Thoracic aorta (tissue), 2 donors: ENCODE measurements around the gene PDE7B. TPM values are rescaled to one million over a fixed set of nuclear protein-coding genes. Genes with fewer than 3 reads are reported as not detected.

Experiments
- ATAC-seq: fragments of 150-250 bp; one replicate; pipeline ENCODE4 v1.8.0; 2017; ENCODE audit warnings: low read depth; ENCODE audit not compliant: insufficient number of reproducible peaks, low FRiP score
- DNase-seq: peaks from one replicate; pipeline ENCODE4 v3.0.0-alpha.2; 2020; ENCODE audit warnings: low spot score
- H3K27ac ChIP-seq, 2 donors: fragments of 200-600 bp; sonication (generic); 1 replicate in 1 of 2; 2 replicates in 1 of 2; pipeline ENCODE4 v1.5.1; 2016; ENCODE audit warnings: mild to moderate bottlenecking in 2 of 2, moderate library complexity in 2 of 2
- H3K27me3 ChIP-seq: fragments of 200-600 bp; sonication (generic); replicated peaks from 2 replicates; pipeline ENCODE4 v1.6.0; 2016; ENCODE audit warnings: mild to moderate bottlenecking; ENCODE audit not compliant: insufficient read depth
- H3K36me3 ChIP-seq: fragments of 200-600 bp; sonication (generic); one replicate; pipeline ENCODE4 v1.5.1; 2016
- H3K4me1 ChIP-seq, 2 donors: fragments of 200-600 bp; sonication (generic); 1 replicate in 1 of 2; 2 replicates in 1 of 2; pipeline versions ENCODE4 v1.5.1 to v1.6.0; 2016; ENCODE audit warnings: low read depth in 2 of 2, mild to moderate bottlenecking in 1 of 2; ENCODE audit not compliant: control insufficient read depth in 1 of 2
- H3K4me3 ChIP-seq: fragments of 200-600 bp; sonication (generic); 2 replicates; pipeline ENCODE4 v1.5.1; 2016; ENCODE audit warnings: mild to moderate bottlenecking
- H3K9me3 ChIP-seq: fragments of 200-600 bp; sonication (generic); 2 replicates; pipeline ENCODE4 v1.5.1; 2016
- total RNA-seq, 2 donors: library from RNA; depleted of rRNA; stranded (reverse); fragments of >200 nt; gene quantifications; one replicate each; pipeline versions ENCODE4 v1.1.0 to v1.2.3, GENCODE V29; 2016
- TF ChIP-seq, protein P1 (sequence below): fragments of 200-600 bp; sonication (generic); IDR thresholded peaks from one replicate; pipeline ENCODE4 v1.5.1; 2019; ENCODE audit warnings: antibody characterized with exemption

PDE7B gene
- total RNA-seq, 2 donors from 2014 or later, result 2.6 to 13.2 TPM

DNA sequence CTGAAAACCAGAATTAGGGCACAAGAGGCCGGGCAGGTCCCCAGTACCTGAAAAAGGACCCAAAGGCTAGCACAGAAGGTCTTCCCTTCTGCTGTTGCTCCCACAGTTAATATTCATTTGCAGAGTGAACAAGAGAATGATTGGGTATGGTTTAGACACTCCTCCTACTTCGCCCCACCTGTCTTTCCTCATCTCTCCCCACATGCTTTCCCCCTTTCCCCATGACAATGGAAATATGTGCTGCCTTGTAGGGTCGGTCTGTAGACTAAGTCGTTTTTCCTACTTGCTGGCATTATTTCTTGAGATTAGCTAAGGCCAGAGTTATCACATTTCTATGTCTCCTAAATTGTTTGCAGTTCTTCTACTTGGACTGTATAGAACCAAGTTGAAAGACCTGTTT is 181.9 kb downstream of the PDE7B start:
- no peaks in the 10 kb centered on the region for H3K27me3 ChIP-seq
- no peak overlapping the region for H3K27ac ChIP-seq
- no peaks in the 10 kb centered on the region for H3K36me3 ChIP-seq
- H3K9me3 ChIP-seq, result no peaks in the 10 kb centered on the region
- DNase-seq, result no peak
- no peak overlapping the region for H3K4me3 ChIP-seq
- ATAC-seq, result no peak
- peaks cover 11 to 28% of the 10 kb centered on the region in 2 donors for H3K4me1 ChIP-seq
- TF ChIP-seq, protein P1, sequence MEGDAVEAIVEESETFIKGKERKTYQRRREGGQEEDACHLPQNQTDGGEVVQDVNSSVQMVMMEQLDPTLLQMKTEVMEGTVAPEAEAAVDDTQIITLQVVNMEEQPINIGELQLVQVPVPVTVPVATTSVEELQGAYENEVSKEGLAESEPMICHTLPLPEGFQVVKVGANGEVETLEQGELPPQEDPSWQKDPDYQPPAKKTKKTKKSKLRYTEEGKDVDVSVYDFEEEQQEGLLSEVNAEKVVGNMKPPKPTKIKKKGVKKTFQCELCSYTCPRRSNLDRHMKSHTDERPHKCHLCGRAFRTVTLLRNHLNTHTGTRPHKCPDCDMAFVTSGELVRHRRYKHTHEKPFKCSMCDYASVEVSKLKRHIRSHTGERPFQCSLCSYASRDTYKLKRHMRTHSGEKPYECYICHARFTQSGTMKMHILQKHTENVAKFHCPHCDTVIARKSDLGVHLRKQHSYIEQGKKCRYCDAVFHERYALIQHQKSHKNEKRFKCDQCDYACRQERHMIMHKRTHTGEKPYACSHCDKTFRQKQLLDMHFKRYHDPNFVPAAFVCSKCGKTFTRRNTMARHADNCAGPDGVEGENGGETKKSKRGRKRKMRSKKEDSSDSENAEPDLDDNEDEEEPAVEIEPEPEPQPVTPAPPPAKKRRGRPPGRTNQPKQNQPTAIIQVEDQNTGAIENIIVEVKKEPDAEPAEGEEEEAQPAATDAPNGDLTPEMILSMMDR, result no peak

DNA sequence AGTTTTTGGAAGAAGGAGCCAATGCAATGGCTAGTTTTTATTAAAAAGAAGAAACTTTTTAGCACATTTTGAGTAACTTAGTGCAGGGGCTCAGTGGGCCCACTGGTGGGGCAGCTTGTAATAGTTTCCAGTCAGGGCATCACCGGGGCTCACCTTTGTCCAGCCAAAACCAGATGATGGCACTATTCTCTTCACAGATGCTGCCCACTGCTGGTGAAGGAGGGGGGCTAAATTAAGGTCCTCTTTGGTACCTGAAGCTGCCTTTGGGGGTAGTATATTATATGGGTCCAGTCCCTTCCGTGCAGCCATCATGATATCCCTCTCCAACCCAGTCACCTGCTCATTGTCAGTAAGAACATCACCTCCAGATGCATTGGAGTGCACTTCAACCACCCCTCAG is 182.9 kb downstream of the PDE7B start:
- Histone ChIP-seq H3K9me3 (no peaks in the 10 kb centered on the region), H3K4me3 (no peak overlapping the region), H3K4me1 (peaks cover 11 to 28% of the 10 kb centered on the region in 2 donors), H3K36me3 (no peaks in the 10 kb centered on the region), H3K27me3 (no peaks in the 10 kb centered on the region), H3K27ac (no peak overlapping the region)
- DNase-seq (no peak), ATAC-seq (no peak)
- TF ChIP-seq, protein P1, result no peak

DNA sequence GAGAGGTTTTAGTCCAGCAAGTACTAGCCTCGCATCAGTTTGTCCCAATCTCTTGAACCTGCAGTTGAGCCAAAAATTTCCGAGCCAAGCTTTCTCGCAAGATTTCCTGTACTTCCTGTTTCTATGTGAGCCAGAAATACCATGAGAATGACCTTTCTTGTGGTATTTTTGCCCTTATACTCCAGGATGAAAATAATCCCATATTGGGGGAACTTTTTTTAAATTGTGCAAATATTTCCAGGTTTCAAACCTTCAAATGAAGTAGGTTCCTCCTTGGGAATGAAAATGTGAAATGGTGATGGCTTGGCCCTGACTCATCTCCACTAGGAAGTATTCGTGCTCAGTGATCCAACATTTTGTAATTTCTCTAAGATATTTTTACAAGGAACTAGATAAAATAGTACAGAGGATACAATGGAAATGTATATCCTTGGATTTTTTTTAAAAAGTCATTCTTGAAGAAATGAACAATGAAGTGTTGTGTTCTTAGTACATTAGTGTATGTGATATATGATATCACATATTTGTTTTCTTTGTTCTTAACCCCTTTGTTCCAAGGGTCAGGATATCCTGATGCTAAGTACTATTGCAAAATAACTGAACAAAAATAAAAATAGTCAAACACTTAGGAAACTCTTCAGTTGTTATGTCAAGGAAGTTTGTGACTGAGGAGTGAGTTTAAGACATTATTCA is 184.0 kb downstream of the PDE7B start:
- Histone ChIP-seq H3K36me3 (no peaks in the 10 kb centered on the region), H3K27me3 (no peaks in the 10 kb centered on the region), H3K4me3 (no peak overlapping the region), H3K9me3 (no peaks in the 10 kb centered on the region), H3K27ac (no peak overlapping the region), H3K4me1 (peaks cover 11 to 28% of the 10 kb centered on the region in 2 donors)
- peak; percentile 12 for ATAC-seq
- TF ChIP-seq, protein P1, result no peak
- DNase-seq, result no peak

DNA sequence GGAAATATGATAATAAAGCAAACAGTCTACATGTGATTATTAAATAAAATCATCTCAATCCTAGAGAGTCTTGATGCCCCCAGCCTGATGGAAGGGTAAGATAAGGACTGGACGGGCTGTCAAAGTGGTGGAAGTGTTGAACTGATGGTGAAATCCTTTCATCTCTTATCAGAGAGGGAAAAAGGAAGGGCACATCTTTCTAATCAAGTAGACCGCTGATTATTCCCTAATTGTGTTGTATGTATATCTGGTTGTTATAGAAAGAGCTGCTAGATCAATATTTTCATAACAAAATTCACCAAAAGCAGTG is 184.5 kb downstream of the PDE7B start:
- H3K4me3 ChIP-seq, result no peak overlapping the region
- H3K36me3 ChIP-seq, result no peaks in the 10 kb centered on the region
- ATAC-seq (no peak), DNase-seq (no peak)
- H3K27ac ChIP-seq, result no peak overlapping the region
- no peaks in the 10 kb centered on the region for H3K27me3 ChIP-seq
- TF ChIP-seq, protein P1, result no peak
- H3K4me1 ChIP-seq, result peaks cover 11 to 28% of the 10 kb centered on the region in 2 donors
- no peaks in the 10 kb centered on the region for H3K9me3 ChIP-seq

DNA sequence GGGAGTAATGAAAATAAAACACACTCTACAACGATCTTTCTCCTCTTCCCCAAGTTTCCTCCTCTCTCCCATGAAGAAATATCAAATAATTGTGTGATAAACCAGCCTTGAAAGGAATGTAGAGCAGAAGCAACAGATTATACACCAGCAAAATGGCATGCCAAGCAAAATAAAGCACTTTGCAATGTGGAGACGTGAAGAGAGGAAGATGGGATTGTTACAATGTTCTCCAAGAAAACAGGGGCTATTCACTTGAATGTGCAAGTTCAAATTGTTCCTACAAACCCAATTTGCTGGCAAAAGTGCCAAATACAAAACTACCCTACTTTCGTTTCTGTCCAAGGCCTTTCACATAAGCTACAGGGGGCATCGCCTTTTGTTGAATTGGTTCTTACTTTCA is 185.1 kb downstream of the PDE7B start:
- no peak for ATAC-seq
- no peaks in the 10 kb centered on the region for H3K27me3 ChIP-seq

More for the DNA sequence above, 185.1 kb downstream of the PDE7B start:
- Histone ChIP-seq H3K4me3 (no peak overlapping the region), H3K27ac (no peak overlapping the region), H3K36me3 (no peaks in the 10 kb centered on the region), H3K9me3 (no peaks in the 10 kb centered on the region), H3K4me1 (peaks cover 11 to 28% of the 10 kb centered on the region in 2 donors)
- no peak for DNase-seq
- TF ChIP-seq, protein P1, result no peak
